ENCODE results near the gene TRIOBP.

GRCh38 chr22:37690901-37691504 lies 5.8 kb upstream of the TRIOBP start:
- TF ChIP-seq CTCF (IDR thresholded peaks at IDR 0.05) (no peak), POLR2A (IDR thresholded peaks at IDR 0.05; ENCODE audit: low read depth) (no peak)
